Glomerular endothelial cell (primary cell): ENCODE data around the gene MAPK8IP3. TPM values are rescaled to one million over a fixed set of nuclear protein-coding genes. Genes with fewer than 3 reads are reported as not detected.

Experiments
- DNase-seq: peaks from one replicate; pipeline ENCODE4 v3.0.0-alpha.2; 2011; ENCODE audit warnings: low read depth, low spot score; ENCODE audit errors: extremely low read depth
- total RNA-seq: library from RNA; depleted of rRNA; stranded (reverse); fragments of >200 nt; gene quantifications from 2 replicates; pipeline ENCODE4 v1.2.3, GENCODE V29; 2015

Gene MAPK8IP3
- total RNA-seq, 1 donor from 2014 or later = 75.6 TPM

DNA sequence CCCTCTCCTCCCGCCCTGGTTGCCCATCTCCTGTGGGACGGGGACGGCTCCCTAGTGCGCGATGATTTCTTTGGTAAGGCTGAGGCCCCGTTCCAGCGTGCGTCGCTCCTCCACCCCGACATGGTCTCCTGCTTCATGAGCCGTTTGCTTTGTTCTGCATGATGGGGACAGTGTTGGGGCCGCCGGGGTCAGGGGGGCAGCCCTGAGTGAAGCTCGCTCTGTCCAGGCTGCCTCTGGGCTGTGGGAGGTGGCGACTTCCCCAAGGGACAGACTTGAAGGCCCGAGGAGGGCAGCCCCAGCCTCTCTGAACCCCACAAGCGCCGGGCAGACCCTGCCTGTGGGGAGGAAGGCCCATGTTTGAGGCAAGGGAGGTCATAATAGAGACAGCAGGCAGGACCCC lies 52.9 kb downstream of the MAPK8IP3 start:
- DNase-seq = no peak

DNA sequence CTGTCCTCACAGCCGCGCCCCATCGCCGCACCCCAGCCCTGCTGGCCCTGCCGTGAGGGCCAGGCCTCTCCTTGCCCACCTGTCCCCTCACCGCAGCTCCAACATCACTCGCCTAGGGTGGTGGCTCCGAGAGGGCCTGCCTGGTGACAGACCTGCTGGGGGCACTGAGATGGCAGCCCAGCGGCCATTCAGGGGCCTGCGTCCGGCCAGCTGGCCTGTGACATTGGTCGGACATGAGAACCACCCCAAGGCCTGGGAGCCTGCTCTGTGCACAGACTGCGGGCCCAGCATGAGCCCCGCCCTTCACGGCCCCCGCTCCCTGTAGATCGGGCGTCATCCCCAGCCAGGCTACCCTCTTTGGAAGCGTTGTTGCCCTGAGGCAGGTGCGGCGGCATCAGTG lies 53.5 kb downstream of the MAPK8IP3 start:
- DNase-seq = no peak

DNA sequence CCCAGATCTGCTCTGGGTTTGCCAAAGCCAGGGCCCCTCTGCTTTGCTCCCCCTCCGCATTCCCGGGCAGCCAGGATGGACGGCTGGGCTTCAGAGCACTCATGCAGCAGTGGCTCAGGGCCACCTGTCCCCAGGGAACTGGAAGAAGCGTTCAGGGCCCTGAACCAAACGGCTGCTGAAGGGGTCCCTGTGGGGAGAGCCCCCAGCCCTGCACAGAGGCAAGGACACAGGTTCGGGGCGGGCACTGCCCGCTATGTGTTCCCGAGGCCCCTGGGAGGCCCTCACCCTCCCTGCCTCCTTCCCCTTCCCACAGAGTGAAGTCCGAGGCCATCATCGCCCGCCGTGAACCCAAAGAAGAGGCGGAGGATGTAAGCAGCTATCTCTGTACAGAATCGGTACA lies 54.9 kb downstream of the MAPK8IP3 start:
- no peak for DNase-seq

DNA sequence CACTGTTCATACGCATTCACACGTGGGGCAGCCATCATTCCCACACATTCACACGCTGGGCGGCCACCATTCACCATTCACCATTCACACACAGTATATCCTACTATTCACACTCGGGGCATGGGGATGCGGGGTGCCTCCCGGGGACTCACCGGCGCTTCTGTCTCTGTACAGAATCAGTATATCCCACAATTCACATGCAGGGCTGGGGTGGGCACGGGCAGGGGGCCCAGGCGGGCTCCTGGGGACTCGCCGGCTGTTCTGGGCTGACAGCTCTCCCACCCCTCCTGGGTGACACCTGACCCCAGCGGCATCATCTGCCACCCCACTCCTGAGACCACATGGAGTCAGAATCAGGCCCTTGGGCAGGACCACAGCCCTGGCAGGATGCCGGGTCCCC lies 55.8 kb downstream of the MAPK8IP3 start:
- no peak for DNase-seq

DNA sequence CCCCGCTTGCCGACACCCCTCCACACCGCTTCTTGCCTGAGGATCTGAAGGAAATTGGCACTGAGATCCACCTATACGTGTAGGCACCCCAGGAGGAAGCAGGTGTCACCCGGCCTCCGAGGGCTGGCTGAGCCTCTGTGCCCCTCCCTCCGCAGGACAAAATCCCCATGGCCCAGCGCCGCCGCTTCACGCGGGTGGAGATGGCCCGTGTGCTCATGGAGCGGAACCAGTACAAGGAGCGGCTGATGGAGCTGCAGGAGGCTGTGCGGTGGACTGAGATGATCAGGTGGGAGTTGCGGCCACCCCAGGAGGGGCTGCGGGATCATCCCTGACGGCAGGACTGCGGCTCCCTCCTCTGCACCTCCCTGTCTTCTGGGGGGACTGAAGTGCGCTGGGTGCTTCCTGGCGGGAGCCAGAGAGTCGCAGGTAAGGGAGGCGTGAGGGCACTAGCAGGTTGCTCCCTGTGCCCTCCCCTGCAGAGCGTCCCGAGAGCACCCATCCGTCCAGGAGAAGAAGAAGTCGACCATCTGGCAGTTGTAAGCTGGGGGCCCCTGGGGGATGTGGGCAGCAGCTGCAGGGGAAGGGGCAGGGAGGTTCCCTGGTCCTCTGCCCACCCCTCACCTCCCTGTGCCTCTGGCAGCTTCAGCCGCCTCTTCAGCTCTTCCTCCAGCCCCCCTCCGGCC lies 56.3 kb downstream of the MAPK8IP3 start:
- DNase-seq = no peak

DNA sequence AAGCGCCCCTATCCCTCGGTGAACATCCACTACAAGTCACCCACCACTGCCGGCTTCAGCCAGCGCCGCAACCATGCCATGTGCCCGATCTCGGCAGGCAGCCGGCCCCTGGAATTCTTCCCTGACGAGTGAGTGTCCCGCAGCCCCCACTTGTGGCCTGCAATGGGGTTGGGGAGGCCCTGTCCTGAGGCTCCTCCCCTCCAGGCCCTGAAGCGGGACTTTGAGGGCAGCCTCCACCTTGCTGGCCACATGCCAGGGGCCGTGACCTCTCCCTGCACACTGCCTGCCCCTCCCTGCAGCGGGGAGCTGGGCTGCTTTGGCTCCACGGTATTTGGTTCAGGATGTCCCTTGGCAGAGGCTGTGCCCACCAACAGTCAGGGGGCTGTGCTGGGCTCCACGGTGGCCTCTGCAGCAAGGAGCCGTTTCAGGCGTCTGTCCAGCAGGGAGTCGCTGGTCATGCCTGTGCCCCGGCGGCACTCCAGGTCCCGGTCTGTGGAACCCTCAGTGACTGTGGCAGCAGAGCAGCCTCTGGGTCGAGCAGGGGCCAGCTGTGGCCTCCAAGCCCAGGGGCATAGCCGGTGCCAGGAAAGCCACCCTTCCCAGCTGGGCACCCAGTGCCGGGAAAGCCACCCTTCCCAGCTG lies 57.0 kb downstream of the MAPK8IP3 start:
- no peak for DNase-seq

DNA sequence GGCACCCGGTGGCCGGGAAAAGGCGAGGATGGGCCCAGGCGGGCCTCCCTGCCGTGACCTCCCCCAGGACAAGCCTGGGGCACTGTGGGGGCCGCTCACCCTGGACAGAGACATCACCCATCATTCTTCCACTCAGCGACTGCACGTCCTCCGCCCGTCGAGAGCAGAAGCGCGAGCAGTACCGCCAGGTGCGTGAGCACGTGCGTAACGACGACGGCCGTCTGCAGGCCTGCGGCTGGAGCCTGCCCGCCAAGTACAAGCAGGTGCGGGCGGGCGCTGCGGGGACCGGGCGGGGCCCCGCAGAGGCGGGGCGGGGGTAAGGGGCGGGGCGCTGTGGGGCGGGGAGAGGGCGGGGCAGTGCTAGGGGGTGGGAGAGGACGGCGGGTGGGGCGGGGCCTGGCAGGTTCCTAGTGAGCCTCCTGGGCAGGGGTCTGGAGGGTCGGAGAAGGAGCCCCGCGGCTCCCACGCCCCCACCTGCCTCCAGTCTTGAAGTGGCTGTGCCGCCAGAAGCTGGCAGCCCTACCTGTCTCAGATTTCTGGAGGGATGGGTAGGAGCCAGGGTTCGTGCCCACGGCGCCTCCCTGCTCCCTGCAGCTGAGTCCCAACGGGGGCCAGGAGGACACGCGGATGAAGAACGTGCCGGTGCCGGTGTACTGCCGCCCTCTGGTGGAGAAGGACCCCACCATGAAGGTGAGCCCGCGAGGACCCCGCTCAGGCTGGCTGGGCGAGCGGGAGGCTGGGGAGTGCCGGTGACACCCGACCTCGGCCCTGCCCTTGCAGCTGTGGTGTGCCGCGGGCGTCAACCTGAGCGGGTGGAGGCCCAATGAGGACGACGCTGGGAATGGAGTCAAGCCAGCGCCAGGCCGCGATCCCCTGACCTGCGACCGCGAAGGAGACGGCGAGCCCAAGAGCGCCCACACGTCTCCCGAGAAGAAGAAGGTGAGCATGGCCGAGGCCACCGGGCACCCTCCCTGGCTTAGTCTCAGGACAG lies 57.8 kb downstream of the MAPK8IP3 start:
- DNase-seq = no peak

DNA sequence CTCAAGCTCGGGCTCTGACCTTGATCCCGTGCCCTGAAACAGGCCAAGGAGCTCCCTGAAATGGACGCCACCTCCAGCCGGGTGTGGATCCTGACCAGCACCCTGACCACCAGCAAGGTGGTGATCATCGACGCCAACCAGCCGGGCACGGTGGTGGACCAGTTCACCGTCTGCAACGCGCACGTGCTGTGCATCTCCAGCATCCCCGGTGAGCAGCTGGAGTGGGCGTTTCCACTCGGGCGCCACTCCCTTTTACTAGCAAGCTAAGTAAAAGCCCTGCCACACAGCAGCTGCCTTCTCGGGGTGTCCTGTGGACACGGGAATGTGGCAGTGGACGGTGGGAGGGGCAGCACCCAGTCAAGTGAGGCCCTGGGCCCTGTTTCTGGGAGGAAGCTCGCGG lies 59.0 kb downstream of the MAPK8IP3 start:
- no peak for DNase-seq

DNA sequence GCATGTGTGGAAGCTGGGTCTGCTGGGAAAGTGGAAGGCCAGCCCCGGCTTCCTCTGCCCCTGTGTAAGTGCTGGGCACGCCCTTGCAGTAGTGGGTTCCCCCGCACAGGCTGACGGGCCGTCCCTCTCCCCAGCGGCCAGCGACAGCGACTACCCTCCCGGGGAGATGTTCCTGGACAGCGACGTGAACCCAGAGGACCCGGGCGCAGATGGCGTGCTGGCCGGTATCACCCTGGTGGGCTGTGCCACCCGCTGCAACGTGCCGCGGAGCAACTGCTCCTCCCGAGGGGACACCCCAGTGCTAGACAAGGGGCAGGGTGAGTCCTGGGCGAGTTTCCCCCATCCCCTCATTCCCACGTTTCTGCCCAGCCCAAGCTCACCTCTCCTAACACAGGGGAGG lies 59.8 kb downstream of the MAPK8IP3 start:
- DNase-seq = no peak

DNA sequence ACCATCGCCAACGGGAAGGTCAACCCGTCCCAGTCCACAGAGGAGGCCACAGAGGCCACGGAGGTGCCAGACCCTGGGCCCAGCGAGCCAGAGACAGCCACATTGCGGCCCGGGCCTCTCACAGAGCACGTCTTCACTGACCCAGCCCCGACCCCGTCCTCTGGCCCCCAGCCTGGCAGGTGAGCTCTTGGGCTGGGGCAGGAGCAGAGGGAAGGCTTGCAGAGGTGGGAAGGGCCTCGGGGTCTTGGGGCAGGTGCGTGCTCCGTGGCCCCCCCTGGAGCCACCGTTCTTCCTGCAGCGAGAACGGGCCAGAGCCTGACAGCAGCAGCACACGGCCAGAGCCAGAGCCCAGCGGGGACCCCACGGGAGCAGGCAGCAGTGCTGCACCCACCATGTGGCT lies 60.2 kb downstream of the MAPK8IP3 start:
- no peak for DNase-seq

DNA sequence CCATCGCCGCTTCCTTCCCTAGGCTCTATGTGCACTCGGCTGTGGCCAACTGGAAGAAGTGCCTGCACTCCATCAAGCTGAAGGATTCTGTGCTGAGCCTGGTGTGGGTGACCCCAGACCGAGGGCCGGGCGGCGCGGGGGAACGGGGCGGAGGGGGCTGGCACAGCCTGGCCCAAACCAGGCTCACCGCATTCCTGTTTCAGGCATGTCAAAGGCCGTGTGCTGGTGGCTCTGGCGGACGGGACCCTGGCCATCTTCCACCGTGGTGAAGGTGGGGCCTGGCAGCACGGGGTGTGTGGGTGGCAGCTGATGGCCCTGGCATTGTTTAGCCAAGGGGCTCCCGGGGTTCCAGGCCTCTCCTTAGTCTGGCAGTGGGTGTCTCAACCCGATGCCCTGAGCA lies 60.7 kb downstream of the MAPK8IP3 start:
- DNase-seq = no peak

DNA sequence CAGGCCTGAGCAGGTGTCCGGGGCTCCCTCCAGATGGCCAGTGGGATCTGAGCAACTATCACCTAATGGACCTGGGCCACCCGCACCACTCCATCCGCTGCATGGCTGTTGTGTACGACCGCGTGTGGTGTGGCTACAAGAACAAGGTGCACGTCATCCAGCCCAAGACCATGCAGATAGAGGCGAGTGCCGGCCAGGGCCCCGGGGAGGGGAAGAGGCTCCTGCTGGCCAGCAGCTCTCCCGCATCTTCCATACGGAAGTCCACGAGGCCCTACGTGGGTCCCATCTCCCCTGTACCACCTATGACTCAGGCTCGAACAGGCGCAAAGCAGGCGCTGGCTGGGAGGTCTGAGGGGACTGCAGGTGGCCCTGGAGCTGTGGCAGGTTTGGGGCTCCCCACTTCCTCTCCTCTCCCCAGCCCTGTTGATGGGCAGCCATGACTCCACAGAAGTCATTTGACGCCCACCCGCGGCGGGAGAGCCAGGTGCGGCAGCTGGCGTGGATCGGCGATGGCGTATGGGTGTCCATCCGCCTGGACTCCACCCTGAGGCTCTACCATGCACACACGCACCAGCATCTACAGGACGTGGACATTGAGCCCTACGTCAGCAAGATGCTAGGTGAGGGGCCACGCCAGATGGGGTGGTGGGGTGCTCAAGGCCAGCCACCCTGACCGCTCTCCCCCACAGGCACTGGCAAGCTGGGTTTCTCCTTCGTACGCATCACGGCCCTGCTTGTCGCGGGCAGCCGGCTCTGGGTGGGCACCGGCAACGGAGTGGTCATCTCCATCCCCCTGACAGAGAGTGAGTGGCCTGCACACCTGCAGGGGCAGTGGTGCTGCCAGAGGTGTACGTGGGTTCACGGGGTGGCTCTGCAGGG lies 61.4 kb downstream of the MAPK8IP3 start:
- no peak for DNase-seq

DNA sequence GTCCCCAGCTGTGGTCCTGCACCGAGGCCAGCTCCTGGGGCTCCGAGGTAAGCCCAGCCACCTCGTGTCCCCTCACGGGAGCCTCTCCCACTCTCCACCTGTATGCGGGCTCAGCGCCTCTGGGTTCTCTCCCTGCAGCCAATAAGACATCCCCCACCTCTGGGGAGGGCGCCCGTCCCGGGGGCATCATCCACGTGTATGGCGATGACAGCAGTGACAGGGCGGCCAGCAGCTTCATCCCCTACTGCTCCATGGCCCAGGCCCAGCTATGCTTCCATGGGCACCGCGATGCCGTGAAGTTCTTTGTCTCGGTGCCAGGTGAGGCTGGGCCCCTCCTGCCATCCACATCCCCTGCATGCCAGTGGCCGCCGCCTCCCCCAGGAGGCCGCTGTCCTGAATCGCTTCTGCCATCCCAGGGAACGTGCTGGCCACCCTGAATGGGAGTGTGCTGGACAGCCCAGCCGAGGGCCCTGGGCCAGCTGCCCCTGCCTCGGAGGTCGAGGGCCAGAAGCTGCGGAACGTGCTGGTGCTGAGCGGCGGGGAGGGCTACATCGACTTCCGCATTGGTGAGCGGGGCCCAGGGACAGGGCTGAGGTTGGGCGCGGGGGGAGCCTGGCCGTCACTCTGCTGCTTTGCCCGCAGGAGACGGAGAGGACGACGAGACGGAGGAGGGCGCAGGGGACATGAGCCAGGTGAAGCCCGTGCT lies 62.2 kb downstream of the MAPK8IP3 start:
- no peak for DNase-seq

DNA sequence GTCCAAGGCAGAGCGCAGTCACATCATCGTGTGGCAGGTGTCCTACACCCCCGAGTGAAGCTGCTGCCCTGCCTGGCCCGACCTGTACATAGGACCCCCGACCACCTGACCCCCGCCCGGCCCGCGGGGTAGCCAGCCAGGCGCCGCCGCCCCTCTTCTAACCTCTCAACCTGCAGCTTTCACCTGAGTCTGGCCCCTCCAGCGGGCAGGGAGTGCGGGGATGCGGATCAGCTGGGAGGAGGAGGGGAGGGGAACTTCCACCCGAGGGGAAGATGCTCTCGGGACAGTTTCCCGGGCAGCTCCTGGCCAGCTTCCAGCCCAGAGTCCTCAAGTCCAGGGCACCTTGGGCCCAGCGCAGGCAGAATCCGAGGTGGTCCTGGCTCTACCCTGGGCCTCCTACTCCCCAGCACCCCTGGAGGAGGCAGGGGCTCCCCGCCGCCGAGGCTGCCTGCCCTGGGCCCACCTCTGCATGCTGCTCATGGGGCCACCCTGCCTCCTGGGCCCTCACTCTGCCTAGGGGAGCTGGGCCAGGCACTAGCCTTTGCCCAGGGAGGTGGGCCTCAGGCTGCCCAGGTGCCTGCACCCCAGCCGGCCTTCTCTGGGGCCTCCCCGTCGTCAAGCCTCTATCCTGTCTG lies 62.9 kb downstream of the MAPK8IP3 start:
- DNase-seq = no peak

DNA sequence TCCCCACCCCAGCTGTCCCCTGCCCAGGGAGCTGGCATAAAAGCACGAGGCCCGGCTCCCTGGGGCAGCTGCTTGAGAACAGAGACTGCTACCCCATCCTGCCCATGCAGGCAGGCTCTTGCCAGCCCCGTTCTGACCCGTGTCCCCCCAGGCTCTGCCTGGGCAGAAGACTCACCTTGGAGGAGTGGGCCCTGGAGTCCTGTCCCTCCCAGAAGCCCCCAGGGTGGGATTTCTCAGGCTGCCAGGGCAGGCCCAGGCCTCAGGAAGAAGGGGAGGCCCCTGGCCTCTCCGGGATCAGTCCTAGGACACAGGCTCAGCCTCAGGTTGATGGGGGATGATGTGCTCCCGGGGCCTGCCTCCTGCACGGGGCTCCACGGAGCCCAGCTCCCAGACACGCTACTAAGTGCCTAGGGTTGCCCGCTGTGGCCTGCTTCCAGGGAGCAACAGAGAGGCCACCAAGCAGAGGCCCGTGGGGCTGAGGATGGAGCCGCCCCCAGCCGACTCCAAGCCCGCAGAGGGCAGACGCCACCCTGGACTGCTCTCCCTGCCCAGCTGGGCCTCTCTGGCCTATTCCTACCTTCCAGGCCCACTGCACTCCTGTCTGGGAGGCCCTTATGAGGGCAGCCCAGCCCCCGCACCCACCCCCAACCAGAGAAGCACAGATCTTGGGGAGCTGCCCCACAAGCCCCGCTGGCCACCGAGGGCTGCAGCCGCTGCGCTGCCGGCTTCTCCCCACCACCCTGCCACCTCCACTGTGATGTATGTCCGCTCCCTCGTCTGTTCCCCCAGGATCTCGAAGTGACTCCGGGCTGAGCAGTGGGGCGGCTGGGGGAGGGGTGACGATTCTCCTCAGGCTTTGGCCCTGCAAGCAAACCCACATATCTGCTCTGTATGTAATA lies 63.7 kb downstream of the MAPK8IP3 start:
- DNase-seq = no peak

DNA sequence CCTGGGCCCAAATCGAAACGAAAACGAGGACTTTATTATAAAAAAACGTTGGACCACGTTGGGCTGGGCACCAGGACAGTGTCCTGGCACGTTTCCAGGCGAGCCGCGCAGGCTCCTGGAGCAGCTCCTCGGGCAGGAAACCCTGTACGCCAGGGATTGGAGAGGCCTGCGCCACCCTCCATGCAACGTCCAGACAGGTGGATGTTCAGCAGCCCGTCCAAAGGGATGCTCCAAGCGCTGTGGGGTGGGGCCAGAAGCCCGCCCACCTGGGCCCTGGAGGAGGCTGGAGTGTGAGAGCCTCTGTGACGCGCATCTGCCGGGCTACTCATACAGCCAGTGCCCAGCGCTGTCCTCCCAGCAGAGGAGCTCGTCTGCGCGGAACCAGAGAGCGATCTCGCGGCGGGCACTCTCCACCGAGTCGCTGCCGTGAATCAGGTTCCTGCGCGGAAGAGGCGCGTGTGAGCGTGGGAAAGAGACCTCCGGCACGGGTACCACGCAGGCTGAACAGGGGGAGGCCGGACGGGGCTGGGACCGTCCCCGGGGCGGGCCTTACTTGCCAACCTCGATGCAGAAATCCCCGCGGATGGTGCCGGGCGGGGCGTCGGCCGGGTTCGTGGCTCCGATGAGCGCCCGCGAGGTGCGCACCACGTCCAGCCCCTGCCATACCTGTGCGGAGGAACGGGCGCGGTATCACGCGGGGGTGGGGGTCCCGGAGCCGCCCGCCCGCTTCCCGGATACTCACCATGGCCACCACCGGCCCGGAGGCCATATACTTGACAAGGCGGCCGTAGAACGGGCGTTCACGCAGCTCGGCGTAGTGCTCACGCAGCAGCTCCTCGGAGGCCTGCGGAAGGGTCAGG lies 64.6 kb downstream of the MAPK8IP3 start:
- DNase-seq = no peak

DNA sequence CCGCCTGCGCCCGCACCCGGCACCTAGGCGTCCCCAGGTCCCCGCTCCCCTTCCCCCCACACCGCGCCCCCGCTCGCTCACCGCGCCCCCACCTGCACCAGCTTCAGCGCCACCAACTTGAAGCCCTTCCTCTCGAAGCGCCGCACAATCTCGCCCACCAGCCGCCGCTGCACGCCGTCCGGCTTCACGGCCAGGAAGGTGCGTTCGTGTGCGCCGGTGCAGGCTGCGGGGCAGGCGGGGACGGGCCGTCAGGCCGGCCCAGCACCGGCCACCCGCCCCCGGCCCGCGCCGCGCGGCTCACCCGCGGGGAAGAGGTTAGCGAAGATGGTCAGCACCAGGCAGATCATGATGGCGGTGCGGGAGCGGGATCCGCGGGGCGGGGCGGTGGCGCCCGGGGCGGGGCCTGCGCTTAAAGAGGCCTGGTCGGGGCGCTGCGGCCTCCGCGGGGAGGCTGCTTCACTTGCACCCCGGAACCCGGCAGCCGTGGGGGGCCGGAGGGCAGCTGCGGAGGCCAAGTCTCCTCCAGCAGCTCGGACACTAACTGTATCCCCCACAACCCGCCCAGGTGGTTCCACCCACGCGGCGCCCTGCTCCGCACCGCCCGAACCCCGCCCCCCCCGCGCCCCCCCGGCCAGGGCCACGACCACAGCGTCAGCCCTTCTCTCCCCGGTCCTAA lies 65.3 kb downstream of the MAPK8IP3 start, which contains the start of gene NME3:
Gene NME3, minus strand, starts transcription at position 356 of the 676 bp plus-strand sequence. Its CDS starts 9 bp downstream, at position 347.
- no peak for DNase-seq
